ENCODE data around the gene CDK5. TPM values are rescaled to one million over a fixed set of nuclear protein-coding genes. Genes with fewer than 3 reads are reported as not detected.

Gene CDK5
- total RNA-seq, 1 experiment from 2014 or later, result 19.8 TPM

GRCh38 chr7:151091003-151091402 is 33.3 kb upstream of the CDK5 start:
- no peaks in the 10 kb centered on the region for H3K9me3 ChIP-seq (ENCODE audit: control insufficient read depth in 1 of 2, insufficient read depth in 1 of 2, low read depth in 1 of 2, low read length in 2 of 2)
- no peaks in the 10 kb centered on the region for H3K9me2 ChIP-seq (ENCODE audit: insufficient read depth)
- POLR2A ChIA-PET, result no interaction called here
- H3K27me3 ChIP-seq (ENCODE audit: insufficient read depth, low read length), result no peaks in the 10 kb centered on the region
- H3K4me2 ChIP-seq (ENCODE audit: low read length), result no peak overlapping the region
- peaks cover 93% of the 10 kb centered on the region for H3K79me2 ChIP-seq (ENCODE audit: insufficient read depth, low read length)
- H3K4me1 ChIP-seq (ENCODE audit: control insufficient read depth in 1 of 2, insufficient read depth in 2 of 2, low read length in 2 of 2), result peaks cover 5 to 10% of the 10 kb centered on the region in 2 experiments; a peak in 3 of 4 replicates
- RAD21 ChIA-PET (ENCODE audit: low non-redundant PET in 1 of 2, low total read pairs in 2 of 2, uncharacterized antibody in 2 of 2, unreplicated experiment in 2 of 2), result no interaction called here
- no peaks in the 10 kb centered on the region; the same call in 1 of the 2 replicates for H4K20me1 ChIP-seq (ENCODE audit: insufficient read depth)
- CTCF ChIA-PET, result no interaction called here
- no peak overlapping the region for H3K9ac ChIP-seq (ENCODE audit: low read length)
- intact Hi-C loops (cut with micrococcal nuclease), result no loop called here
- peaks cover 0 to 24% of the 10 kb centered on the region in 2 experiments; a peak in 1 of 4 replicates for H3K36me3 ChIP-seq (ENCODE audit: control insufficient read depth in 1 of 2, insufficient read depth in 2 of 2, low read length in 2 of 2)
- ATAC-seq (no peak), DNase-seq (ENCODE audit: low read depth, low spot score) (no peak)
- no peak for TF ChIP-seq POLR2A (IDR thresholded peaks at IDR 0.05; ENCODE audit: borderline replicate concordance, extremely low read depth, insufficient read depth, insufficient read length)
- TF ChIP-seq EZH2phosphoT487 (IDR thresholded peaks at IDR 0.05; ENCODE audit: borderline replicate concordance), result no peak
- no peak for TF ChIP-seq MAX (IDR thresholded peaks at IDR 0.05)
- TF ChIP-seq CBX3 (IDR thresholded peaks at IDR 0.05; ENCODE audit: low read depth), result no peak
- TF ChIP-seq SP1 (IDR thresholded peaks at IDR 0.05; ENCODE audit: low read depth), result no peak
- TF ChIP-seq, protein P1, sequence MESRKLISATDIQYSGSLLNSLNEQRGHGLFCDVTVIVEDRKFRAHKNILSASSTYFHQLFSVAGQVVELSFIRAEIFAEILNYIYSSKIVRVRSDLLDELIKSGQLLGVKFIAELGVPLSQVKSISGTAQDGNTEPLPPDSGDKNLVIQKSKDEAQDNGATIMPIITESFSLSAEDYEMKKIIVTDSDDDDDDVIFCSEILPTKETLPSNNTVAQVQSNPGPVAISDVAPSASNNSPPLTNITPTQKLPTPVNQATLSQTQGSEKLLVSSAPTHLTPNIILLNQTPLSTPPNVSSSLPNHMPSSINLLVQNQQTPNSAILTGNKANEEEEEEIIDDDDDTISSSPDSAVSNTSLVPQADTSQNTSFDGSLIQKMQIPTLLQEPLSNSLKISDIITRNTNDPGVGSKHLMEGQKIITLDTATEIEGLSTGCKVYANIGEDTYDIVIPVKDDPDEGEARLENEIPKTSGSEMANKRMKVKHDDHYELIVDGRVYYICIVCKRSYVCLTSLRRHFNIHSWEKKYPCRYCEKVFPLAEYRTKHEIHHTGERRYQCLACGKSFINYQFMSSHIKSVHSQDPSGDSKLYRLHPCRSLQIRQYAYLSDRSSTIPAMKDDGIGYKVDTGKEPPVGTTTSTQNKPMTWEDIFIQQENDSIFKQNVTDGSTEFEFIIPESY (IDR thresholded peaks at IDR 0.05; ENCODE audit: extremely low read depth, insufficient replicate concordance, low read length), result no peak
- no peak for TF ChIP-seq ELF1 (IDR thresholded peaks at IDR 0.05; ENCODE audit: borderline replicate concordance, low read depth)
- no peak for TF ChIP-seq ATF3 (IDR thresholded peaks at IDR 0.05)
- TF ChIP-seq RAD21 (IDR thresholded peaks at IDR 0.05; ENCODE audit: low read depth), result no peak
- TF ChIP-seq EZH2 (IDR thresholded peaks at IDR 0.05), result no peak
- TF ChIP-seq FOSL1 (IDR thresholded peaks at IDR 0.05; ENCODE audit: low read depth), result no peak
- TF ChIP-seq ZNF274 (IDR thresholded peaks at IDR 0.05; ENCODE audit: low read depth, low read length), result no peak
- TF ChIP-seq, protein P2, sequence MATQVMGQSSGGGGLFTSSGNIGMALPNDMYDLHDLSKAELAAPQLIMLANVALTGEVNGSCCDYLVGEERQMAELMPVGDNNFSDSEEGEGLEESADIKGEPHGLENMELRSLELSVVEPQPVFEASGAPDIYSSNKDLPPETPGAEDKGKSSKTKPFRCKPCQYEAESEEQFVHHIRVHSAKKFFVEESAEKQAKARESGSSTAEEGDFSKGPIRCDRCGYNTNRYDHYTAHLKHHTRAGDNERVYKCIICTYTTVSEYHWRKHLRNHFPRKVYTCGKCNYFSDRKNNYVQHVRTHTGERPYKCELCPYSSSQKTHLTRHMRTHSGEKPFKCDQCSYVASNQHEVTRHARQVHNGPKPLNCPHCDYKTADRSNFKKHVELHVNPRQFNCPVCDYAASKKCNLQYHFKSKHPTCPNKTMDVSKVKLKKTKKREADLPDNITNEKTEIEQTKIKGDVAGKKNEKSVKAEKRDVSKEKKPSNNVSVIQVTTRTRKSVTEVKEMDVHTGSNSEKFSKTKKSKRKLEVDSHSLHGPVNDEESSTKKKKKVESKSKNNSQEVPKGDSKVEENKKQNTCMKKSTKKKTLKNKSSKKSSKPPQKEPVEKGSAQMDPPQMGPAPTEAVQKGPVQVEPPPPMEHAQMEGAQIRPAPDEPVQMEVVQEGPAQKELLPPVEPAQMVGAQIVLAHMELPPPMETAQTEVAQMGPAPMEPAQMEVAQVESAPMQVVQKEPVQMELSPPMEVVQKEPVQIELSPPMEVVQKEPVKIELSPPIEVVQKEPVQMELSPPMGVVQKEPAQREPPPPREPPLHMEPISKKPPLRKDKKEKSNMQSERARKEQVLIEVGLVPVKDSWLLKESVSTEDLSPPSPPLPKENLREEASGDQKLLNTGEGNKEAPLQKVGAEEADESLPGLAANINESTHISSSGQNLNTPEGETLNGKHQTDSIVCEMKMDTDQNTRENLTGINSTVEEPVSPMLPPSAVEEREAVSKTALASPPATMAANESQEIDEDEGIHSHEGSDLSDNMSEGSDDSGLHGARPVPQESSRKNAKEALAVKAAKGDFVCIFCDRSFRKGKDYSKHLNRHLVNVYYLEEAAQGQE (IDR thresholded peaks at IDR 0.05; ENCODE audit: low read depth), result no peak
- TF ChIP-seq EGR1 (IDR thresholded peaks at IDR 0.05; ENCODE audit: low read depth), result no peak
- no peak for TF ChIP-seq CEBPB (IDR thresholded peaks at IDR 0.05; ENCODE audit: low read depth)
- no peak for TF ChIP-seq SRF (IDR thresholded peaks at IDR 0.05; ENCODE audit: low read depth)
- TF ChIP-seq ZFX (IDR thresholded peaks at IDR 0.05), result no peak
- no peak for TF ChIP-seq JUND (IDR thresholded peaks at IDR 0.05)
- TF ChIP-seq POLR2AphosphoS5 (IDR thresholded peaks at IDR 0.05; ENCODE audit: low read depth, low read length), result no peak
- no peak overlapping the region for H3K4me3 ChIP-seq (replicated peaks in 1 of 2; ENCODE audit: low read depth in 1 of 2, low read length in 2 of 2)
- H2AFZ ChIP-seq (ENCODE audit: low read depth, low read length, poor library complexity, severe bottlenecking), result no peak overlapping the region
- no TSS peak for BruUV-seq (replicated peaks)
- H3K27ac ChIP-seq (ENCODE audit: low read depth, low read length), result no peak overlapping the region

Measured in HCT116 (cell line).